Activated CD4-positive, alpha-beta memory T cell treated with anti-CD3 and anti-CD28 coated beads, Interleukin-2, amount 10 ng/mL, durations not matched to agents 7 days and 5 days (primary cell): ENCODE data around the gene PPP1R3F. TPM values are rescaled to one million over a fixed set of nuclear protein-coding genes. Genes with fewer than 3 reads are reported as not detected.

Source experiments
- CTCF ChIA-PET: fragments of 350-600 bp; sonication (Branson Sonifier 250); formaldehyde crosslinking; loops from one replicate; lab custom pipeline; 2021; ENCODE audit warnings: antibody characterized with exemption, inconsistent platforms; lab: Charles Lee
- POLR2A ChIA-PET: fragments of 350-600 bp; sonication (Branson Sonifier 250); formaldehyde crosslinking; loops from one replicate; lab custom pipeline; 2021; ENCODE audit warnings: antibody characterized with exemption; lab: Charles Lee
- DNase-seq: peaks from one replicate; pipeline ENCODE4 v3.0.0-alpha.2; 2020
- H3K27ac Mint-ChIP-seq: one replicate; pipeline ENCODE4 v1.8.0; 2021; ENCODE audit warnings: mild to moderate bottlenecking, mixed read lengths
- H3K27me3 Mint-ChIP-seq: one replicate; pipeline ENCODE4 v1.8.0; 2021; ENCODE audit warnings: mixed read lengths
- H3K36me3 Mint-ChIP-seq: one replicate; pipeline ENCODE4 v1.8.0; 2021; ENCODE audit warnings: low read depth, mixed read lengths
- H3K4me1 Mint-ChIP-seq: one replicate; pipeline ENCODE4 v1.8.0; 2021; ENCODE audit warnings: mixed read lengths
- H3K4me3 Mint-ChIP-seq: one replicate; pipeline ENCODE4 v1.8.0; 2021; ENCODE audit warnings: mild to moderate bottlenecking, mixed read lengths
- H3K9me3 Mint-ChIP-seq: one replicate; pipeline ENCODE4 v1.8.0; 2021; ENCODE audit warnings: mixed read lengths
- total RNA-seq, 2 experiments: library from RNA; stranded (reverse); gene quantifications; one replicate each; pipeline ENCODE4 v1.2.3, GENCODE V29; 2021

PPP1R3F gene
- total RNA-seq, 2 experiments from 2014 or later: 9.3 to 9.9 TPM

- Mint-ChIP-seq H3K36me3 (peaks cover 22% of the 10 kb centered on the region), H3K9me3 (no peaks in the 10 kb centered on the region), H3K27ac (no peak overlapping the region), H3K27me3 (no peaks in the 10 kb centered on the region), H3K4me1 (peaks cover 6% of the 10 kb centered on the region), H3K4me3 (no peak overlapping the region)
- POLR2A ChIA-PET: no interaction called here
- CTCF ChIA-PET: no interaction called here
- no peak for DNase-seq
Measured at GRCh38 chrX:49251325-49251724, 18.3 kb upstream of the PPP1R3F start.

- POLR2A ChIA-PET: no interaction called here
Measured at GRCh38 chrX:49254639-49255038, 15.0 kb upstream of the PPP1R3F start.

GRCh38 chrX:49256268-49256995, 13.2 kb upstream of the PPP1R3F start:
- no peak overlapping the region for H3K27ac Mint-ChIP-seq
- H3K4me3 Mint-ChIP-seq: no peak overlapping the region
- H3K36me3 Mint-ChIP-seq: peaks cover 9% of the 10 kb centered on the region
- CTCF ChIA-PET: no interaction called here
- DNase-seq: no peak
- H3K4me1 Mint-ChIP-seq: peaks cover 24% of the 10 kb centered on the region
- H3K9me3 Mint-ChIP-seq: no peaks in the 10 kb centered on the region
- POLR2A ChIA-PET: no interaction called here
- no peaks in the 10 kb centered on the region for H3K27me3 Mint-ChIP-seq

More at GRCh38 chrX:49254639-49255038, 15.0 kb upstream of the PPP1R3F start:
- Mint-ChIP-seq H3K4me3 (no peak overlapping the region), H3K27me3 (no peaks in the 10 kb centered on the region), H3K36me3 (peaks cover 14% of the 10 kb centered on the region), H3K9me3 (no peaks in the 10 kb centered on the region), H3K27ac (no peak overlapping the region), H3K4me1 (peaks cover 26% of the 10 kb centered on the region)
- CTCF ChIA-PET: no interaction called here
- DNase-seq: no peak

- ChIA-PET POLR2A (interaction anchor here (1.3 kb wide), 1 partner anchor 16 kb away, joined by 4 read pairs; no protein-coding TSS in a partner anchor), CTCF (no interaction called here)
- Mint-ChIP-seq H3K4me3 (no peak overlapping the region), H3K4me1 (peaks cover 30% of the 10 kb centered on the region), H3K27ac (peak overlapping the region; percentile 35), H3K9me3 (no peaks in the 10 kb centered on the region), H3K36me3 (peaks cover 14% of the 10 kb centered on the region), H3K27me3 (no peaks in the 10 kb centered on the region)
- no peak for DNase-seq
Measured at GRCh38 chrX:49257074-49257790, 12.4 kb upstream of the PPP1R3F start.

GRCh38 chrX:49257846-49258748, 11.5 kb upstream of the PPP1R3F start:
- POLR2A ChIA-PET: interaction anchor here (1.3 to 1.5 kb wide), 2 partner anchors 11 to 15 kb away, joined by 4 to 9 read pairs; partner anchors contain the start of gene PPP1R3F
- Mint-ChIP-seq H3K36me3 (peaks cover 15% of the 10 kb centered on the region), H3K27me3 (no peaks in the 10 kb centered on the region), H3K27ac (peak overlapping the region; percentile 35), H3K4me3 (no peak overlapping the region), H3K9me3 (no peaks in the 10 kb centered on the region), H3K4me1 (peaks cover 36% of the 10 kb centered on the region)
- CTCF ChIA-PET: no interaction called here
- no peak for DNase-seq

- CTCF ChIA-PET: no interaction called here
- no peaks in the 10 kb centered on the region for H3K27me3 Mint-ChIP-seq
- H3K4me1 Mint-ChIP-seq: peaks cover 36% of the 10 kb centered on the region
- H3K4me3 Mint-ChIP-seq: no peak overlapping the region
- H3K27ac Mint-ChIP-seq: no peak overlapping the region
- POLR2A ChIA-PET: interaction anchor here (1.0 to 1.5 kb wide), 2 partner anchors 9 to 10 kb away, joined by 3 to 9 read pairs; partner anchors contain the start of gene PPP1R3F
- no peaks in the 10 kb centered on the region for H3K9me3 Mint-ChIP-seq
- H3K36me3 Mint-ChIP-seq: peaks cover 15% of the 10 kb centered on the region
- no peak for DNase-seq
Measured at GRCh38 chrX:49258749-49259124, 10.9 kb upstream of the PPP1R3F start.

- no peak for DNase-seq
- no peaks in the 10 kb centered on the region for H3K27me3 Mint-ChIP-seq
- peaks cover 52% of the 10 kb centered on the region for H3K4me1 Mint-ChIP-seq
- ChIA-PET POLR2A (interaction anchor here (0.9 to 1.6 kb wide), 3 partner anchors 12 to 16 kb away, joined by 3 to 7 read pairs (median 3); no protein-coding TSS in a partner anchor), CTCF (no interaction called here)
- H3K4me3 Mint-ChIP-seq: no peak overlapping the region
- peaks cover 19% of the 10 kb centered on the region for H3K36me3 Mint-ChIP-seq
- peak overlapping the region; percentile 3 for H3K27ac Mint-ChIP-seq
- H3K9me3 Mint-ChIP-seq: no peaks in the 10 kb centered on the region
Measured at GRCh38 chrX:49260221-49260985, 9.2 kb upstream of the PPP1R3F start.

GRCh38 chrX:49262603-49263002, 7.0 kb upstream of the PPP1R3F start:
- H3K36me3 Mint-ChIP-seq: peaks cover 19% of the 10 kb centered on the region
- peaks cover 52% of the 10 kb centered on the region for H3K4me1 Mint-ChIP-seq

GRCh38 chrX:49263631-49264030, 6.0 kb upstream of the PPP1R3F start:
- Mint-ChIP-seq H3K36me3 (peaks cover 19% of the 10 kb centered on the region), H3K9me3 (no peaks in the 10 kb centered on the region), H3K4me3 (peak overlapping the region; percentile 74), H3K4me1 (peaks cover 54% of the 10 kb centered on the region), H3K27ac (peak overlapping the region; percentile 70), H3K27me3 (no peaks in the 10 kb centered on the region)
- no peak for DNase-seq
- ChIA-PET POLR2A (interaction anchor here (1.3 to 2.6 kb wide), 3 partner anchors 9 to 28 kb away, joined by 5 to 25 read pairs (median 5); partner anchors contain the start of gene CCDC22), CTCF (interaction anchor here (1.2 to 1.5 kb wide), 2 partner anchors 28 to 71 kb away, joined by 3 to 4 read pairs; no protein-coding TSS in a partner anchor)

More at GRCh38 chrX:49262603-49263002, 7.0 kb upstream of the PPP1R3F start:
- H3K9me3 Mint-ChIP-seq: no peaks in the 10 kb centered on the region
- DNase-seq: no peak
- ChIA-PET CTCF (no interaction called here), POLR2A (no interaction called here)
- peak overlapping the region; percentile 29 for H3K27ac Mint-ChIP-seq
- no peaks in the 10 kb centered on the region for H3K27me3 Mint-ChIP-seq
- peak overlapping the region; percentile 74 for H3K4me3 Mint-ChIP-seq

- peaks cover 49% of the 10 kb centered on the region for H3K4me1 Mint-ChIP-seq
- no peaks in the 10 kb centered on the region for H3K27me3 Mint-ChIP-seq
- peaks cover 19% of the 10 kb centered on the region for H3K36me3 Mint-ChIP-seq
- POLR2A ChIA-PET: interaction anchor here (0.8 to 2.6 kb wide), 4 partner anchors 8 to 29 kb away, joined by 3 to 25 read pairs (median 5); partner anchors contain the start of gene CCDC22
- H3K9me3 Mint-ChIP-seq: no peaks in the 10 kb centered on the region
- peak within 1 kb of the TSS; percentile 74 for H3K4me3 Mint-ChIP-seq
- no peak for DNase-seq
- CTCF ChIA-PET: interaction anchor here (1.5 to 1.7 kb wide), 2 partner anchors 72 kb away, joined by 4 to 5 read pairs; no protein-coding TSS in a partner anchor
- H3K27ac Mint-ChIP-seq: peak within 1 kb of the TSS; percentile 70
Measured at GRCh38 chrX:49264460-49264859, 5.1 kb upstream of the PPP1R3F start, which contains the start of gene FOXP3. Gene FOXP3, minus strand, starts transcription at chrX:49264710. Its CDS starts 6,205 bp downstream, at chrX:49258505.

- no peak for DNase-seq
- Mint-ChIP-seq H3K4me3 (no peak overlapping the region), H3K27ac (no peak overlapping the region), H3K4me1 (peaks cover 53% of the 10 kb centered on the region), H3K27me3 (no peaks in the 10 kb centered on the region), H3K36me3 (peaks cover 25% of the 10 kb centered on the region), H3K9me3 (no peaks in the 10 kb centered on the region)
- CTCF ChIA-PET: no interaction called here
- POLR2A ChIA-PET: no interaction called here
Measured at GRCh38 chrX:49266523-49267445, 2.8 kb upstream of the PPP1R3F start.
